Upper lobe of right lung (tissue), 1 donor: ENCODE data around the gene SERPINB7. TPM values are rescaled to one million over a fixed set of nuclear protein-coding genes. Genes with fewer than 3 reads are reported as not detected.

Experiments
- ATAC-seq: fragments of 200-7000 bp; cut with Tn5 transposase; one replicate; pipeline ENCODE4 v1.9.1; 2020; ENCODE audit warnings: mild to moderate bottlenecking, moderate library complexity
- DNase-seq: peaks from one replicate; pipeline ENCODE4 v3.0.0-alpha.2; 2020
- H3K27ac ChIP-seq: fragments of 200-600 bp; one replicate; pipeline ENCODE4 v1.8.0; 2022
- H3K27me3 ChIP-seq: fragments of 200-600 bp; one replicate; pipeline ENCODE4 v1.8.0; 2022; ENCODE audit warnings: mild to moderate bottlenecking
- H3K36me3 ChIP-seq: fragments of 200-600 bp; one replicate; pipeline ENCODE4 v1.8.0; 2022
- H3K4me1 ChIP-seq: fragments of 200-600 bp; one replicate; pipeline ENCODE4 v1.8.0; 2022
- H3K4me3 ChIP-seq: fragments of 200-600 bp; one replicate; pipeline ENCODE4 v1.8.0; 2022; ENCODE audit warnings: mild to moderate bottlenecking
- H3K9me3 ChIP-seq: fragments of 200-600 bp; one replicate; pipeline ENCODE4 v1.8.0; 2022
- CTCF ChIP-seq: fragments of 200-600 bp; IDR thresholded peaks from one replicate; pipeline ENCODE4 v1.8.0; 2022; ENCODE audit warnings: antibody characterized with exemption
- intact Hi-C: fragments of 100-400 bp; cut with DNase I; formaldehyde crosslinking; loops from one replicate; pipeline ENCODE4 v1.11.0; 2022
- total RNA-seq: library from RNA; stranded (reverse); fragmentation: NEBNext Ultra II Directional; extraction: Animal tissue kit (Norgen Biotek cat#: 25700); gene quantifications from one replicate; pipeline ENCODE4 v1.2.1, GENCODE V29; 2021
- donor health status: DM: no; HTN: yes; CAD: no; lungs with severe emphysema.

The SERPINB7 gene
- total RNA-seq, 1 donor from 2014 or later: 0.29 TPM

DNA sequence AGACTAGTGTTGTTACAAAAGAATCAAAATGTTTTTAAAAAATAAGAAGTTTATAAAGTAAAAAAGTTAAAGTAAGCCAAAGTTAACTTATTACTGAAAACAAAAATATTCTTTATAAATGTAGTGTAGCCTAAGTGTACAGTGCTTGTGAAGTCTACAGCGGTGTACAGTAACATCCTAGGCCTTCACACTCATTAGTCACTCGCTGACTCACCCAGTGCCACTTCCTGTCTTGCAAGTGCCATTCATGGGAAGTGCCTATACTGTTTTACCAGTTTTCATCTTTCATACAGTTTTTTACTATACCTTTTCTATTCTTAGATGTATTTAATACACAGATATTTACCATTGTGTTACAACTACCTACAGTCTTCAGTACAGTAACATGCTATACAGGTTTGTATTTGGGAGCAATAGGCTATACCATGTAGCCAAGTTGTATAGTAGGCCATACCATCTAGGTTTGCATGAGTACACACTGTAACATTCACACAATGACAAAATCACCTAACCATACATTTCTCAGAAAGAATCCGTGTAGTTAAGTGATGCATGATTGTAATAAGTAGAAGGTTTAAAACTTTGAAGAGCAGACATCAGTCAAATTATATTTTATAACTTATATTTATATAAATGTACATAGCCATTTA, 13.4 kb downstream of the SERPINB7 start:
- intact Hi-C loops: no loop called here
- no peaks in the 10 kb centered on the region for H3K9me3 ChIP-seq
- H3K4me1 ChIP-seq: no peaks in the 10 kb centered on the region
- H3K36me3 ChIP-seq: no peaks in the 10 kb centered on the region
- ATAC-seq: peak; percentile 72
- no peak overlapping the region for H3K27ac ChIP-seq
- DNase-seq: no peak
- no peak for TF ChIP-seq CTCF
- no peak overlapping the region for H3K4me3 ChIP-seq
- H3K27me3 ChIP-seq: no peaks in the 10 kb centered on the region

- Histone ChIP-seq H3K4me3 (no peak overlapping the region), H3K9me3 (no peaks in the 10 kb centered on the region), H3K4me1 (no peaks in the 10 kb centered on the region), H3K27ac (no peak overlapping the region), H3K27me3 (no peaks in the 10 kb centered on the region), H3K36me3 (no peaks in the 10 kb centered on the region)
- DNase-seq (no peak), ATAC-seq (no peak)
- intact Hi-C loops: no loop called here
- TF ChIP-seq CTCF: no peak
Measured at GRCh38 chr18:63789327-63789726, 14.1 kb downstream of the SERPINB7 start.

DNA sequence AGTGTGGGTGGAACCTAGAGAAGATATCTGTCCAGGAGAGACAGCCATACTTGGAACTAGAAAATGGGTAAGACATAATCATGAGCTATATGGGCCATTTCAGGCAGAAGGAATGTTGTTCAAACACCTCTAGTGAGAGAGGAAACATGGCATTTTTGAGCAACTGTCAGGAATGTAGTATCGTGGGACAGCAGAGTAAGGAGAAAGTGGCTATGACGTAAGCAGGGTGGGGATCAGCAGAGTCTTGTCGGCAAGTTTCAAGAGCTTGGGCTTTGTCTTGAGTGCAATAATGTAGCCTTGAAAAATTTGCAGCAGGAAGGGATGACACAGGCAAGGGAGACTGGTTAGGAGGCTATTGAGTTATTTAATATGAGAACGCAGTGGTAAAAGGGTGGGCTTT, 20.4 kb downstream of the SERPINB7 start:
- intact Hi-C loops: no loop called here
- H3K9me3 ChIP-seq: no peaks in the 10 kb centered on the region
- H3K27ac ChIP-seq: no peak overlapping the region
- H3K27me3 ChIP-seq: no peaks in the 10 kb centered on the region
- no peak for ATAC-seq
- no peak for DNase-seq
- no peak overlapping the region for H3K4me3 ChIP-seq
- TF ChIP-seq CTCF: no peak
- H3K4me1 ChIP-seq: no peaks in the 10 kb centered on the region
- H3K36me3 ChIP-seq: no peaks in the 10 kb centered on the region

DNA sequence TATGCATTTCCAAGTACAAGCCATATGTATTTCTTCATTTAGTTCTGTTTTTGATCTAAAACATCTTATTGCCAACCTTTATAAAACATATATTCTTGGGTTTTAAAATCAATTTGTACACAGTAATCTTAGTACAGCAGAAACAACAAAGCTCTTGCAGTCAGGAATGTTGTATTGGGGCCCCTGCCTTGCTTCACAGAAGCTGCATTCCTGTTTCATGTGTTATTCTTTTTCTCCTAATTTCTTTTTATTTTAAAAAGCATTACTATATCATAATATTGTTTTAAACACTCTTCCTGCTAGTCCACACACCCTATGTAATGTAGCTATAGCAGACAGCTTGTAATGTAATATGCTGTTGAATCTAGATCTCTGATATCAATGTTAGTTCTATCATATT, 24.0 kb downstream of the SERPINB7 start:
- Histone ChIP-seq H3K4me3 (no peak overlapping the region), H3K9me3 (no peaks in the 10 kb centered on the region), H3K27me3 (no peaks in the 10 kb centered on the region), H3K27ac (no peak overlapping the region), H3K36me3 (no peaks in the 10 kb centered on the region), H3K4me1 (no peaks in the 10 kb centered on the region)
- ATAC-seq: no peak
- TF ChIP-seq CTCF: no peak
- intact Hi-C loops: no loop called here
- DNase-seq: no peak

DNA sequence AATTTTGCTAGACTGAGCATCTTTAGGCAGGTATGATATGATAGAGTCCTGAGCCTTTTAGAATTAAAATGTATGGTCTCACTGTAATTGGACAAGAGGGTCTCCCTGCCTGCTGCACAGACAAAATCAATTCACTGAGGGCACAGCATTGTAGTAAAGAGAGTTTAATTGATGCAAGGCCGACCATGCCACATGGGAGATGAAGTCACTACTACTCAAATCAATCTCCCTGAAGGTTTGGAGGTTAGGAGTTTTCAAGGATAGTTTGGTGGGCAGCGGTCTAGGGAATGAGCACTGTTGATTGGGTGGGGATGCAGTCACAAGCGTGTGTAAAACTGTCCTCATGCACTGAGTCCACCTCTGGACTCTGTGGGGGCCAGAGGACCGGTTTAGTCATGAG, 26.1 kb downstream of the SERPINB7 start:
- Histone ChIP-seq H3K9me3 (no peaks in the 10 kb centered on the region), H3K27me3 (no peaks in the 10 kb centered on the region), H3K27ac (no peak overlapping the region), H3K36me3 (no peaks in the 10 kb centered on the region), H3K4me1 (no peaks in the 10 kb centered on the region), H3K4me3 (no peak overlapping the region)
- ATAC-seq: no peak
- intact Hi-C loops: no loop called here
- DNase-seq: no peak
- no peak for TF ChIP-seq CTCF

- Histone ChIP-seq H3K36me3 (no peaks in the 10 kb centered on the region), H3K9me3 (no peaks in the 10 kb centered on the region), H3K27ac (no peak overlapping the region), H3K4me3 (no peak overlapping the region), H3K4me1 (no peaks in the 10 kb centered on the region), H3K27me3 (no peaks in the 10 kb centered on the region)
- DNase-seq (no peak), ATAC-seq (no peak)
- no peak for TF ChIP-seq CTCF
- intact Hi-C loops: no loop called here
Measured at GRCh38 chr18:63808125-63808524, 32.9 kb downstream of the SERPINB7 start.
